GM19043 (cell line): ENCODE data around the gene NOP14.
"Not testable (repeated sequence)": the region's sequence is repeated elsewhere in the genome, so short reads cannot be mapped to it uniquely, and the experiment has no call there.

Experiments used
- ATAC-seq: cut with Tn5 transposase; IDR thresholded peaks from one replicate; pipeline ENCODE4 v1.9.1; 2021; ENCODE audit warnings: low read depth; ENCODE audit not compliant: unreplicated experiment

NOP14 gene

DNA sequence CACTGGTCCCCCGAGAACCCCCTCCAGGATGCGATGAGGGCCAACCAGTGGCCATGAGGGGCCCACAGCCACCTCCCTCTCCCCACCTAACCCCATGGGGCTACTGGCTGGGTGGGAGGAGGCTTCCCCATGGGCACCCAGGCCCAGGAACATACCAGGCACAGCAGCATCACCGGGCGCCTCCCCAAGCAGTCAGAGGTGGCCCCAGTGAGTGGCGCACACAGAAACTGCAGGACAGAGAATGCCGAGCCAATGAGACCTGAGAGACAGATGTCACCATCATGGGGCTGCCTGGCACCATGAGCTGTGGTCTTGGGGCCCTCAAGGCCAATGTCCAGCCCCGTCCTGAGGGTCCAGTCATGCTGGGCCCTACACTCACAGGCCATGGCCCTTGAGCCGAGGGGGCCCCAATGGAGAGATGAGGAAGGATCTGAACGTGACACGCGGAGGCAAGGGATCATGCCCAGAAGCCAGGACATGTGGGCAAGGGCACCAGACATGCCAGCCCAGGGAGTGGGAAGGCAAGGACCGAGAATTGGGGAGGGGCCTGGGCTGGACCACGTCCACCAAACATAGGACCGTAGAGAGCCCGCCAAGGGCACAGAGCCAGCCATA, 30.1 kb downstream of the NOP14 start:
- no peak for ATAC-seq

GRCh38 chr4:2932321-2932950, 30.8 kb downstream of the NOP14 start:
- ATAC-seq, result no peak

GRCh38 chr4:2931512-2932301, 31.5 kb downstream of the NOP14 start:
- ATAC-seq, result peak; percentile 53

- no peak for ATAC-seq
Measured at GRCh38 chr4:2930758-2931511, 32.3 kb downstream of the NOP14 start.

DNA sequence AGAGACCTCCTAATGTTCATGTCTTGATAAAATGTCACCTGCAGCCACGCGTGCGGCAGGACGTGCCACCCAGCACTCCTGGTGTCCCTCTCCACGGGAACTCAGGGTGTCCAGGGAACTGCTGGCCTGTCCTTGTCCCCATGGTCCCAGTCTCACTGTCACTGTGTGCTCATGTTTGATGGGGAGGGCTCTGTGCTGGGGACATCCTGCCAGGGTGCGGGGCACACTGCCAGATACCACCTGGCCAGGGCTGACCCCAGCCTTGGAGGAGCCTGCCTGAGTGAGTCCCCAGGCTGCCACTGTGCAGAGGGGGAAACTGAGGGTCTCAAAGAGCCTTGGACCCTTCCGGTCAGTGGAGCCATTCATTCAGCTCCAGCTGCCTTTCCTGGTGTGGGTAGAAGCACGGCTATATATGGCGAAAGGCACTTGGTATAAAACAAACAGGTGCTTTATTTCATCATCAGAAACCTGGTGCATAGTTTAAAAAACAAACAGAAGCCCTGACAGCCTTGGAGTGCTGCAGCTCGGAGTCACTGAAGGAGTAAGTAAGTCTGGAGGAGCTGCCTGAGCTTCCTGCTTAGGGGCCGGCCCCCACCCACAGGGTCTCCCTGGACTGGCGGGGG, 33.0 kb downstream of the NOP14 start:
- no peak for ATAC-seq

GRCh38 chr4:2929469-2929868, 33.7 kb downstream of the NOP14 start:
- ATAC-seq, result no peak

GRCh38 chr4:2928242-2929176, 34.7 kb downstream of the NOP14 start:
- no peak for ATAC-seq

DNA sequence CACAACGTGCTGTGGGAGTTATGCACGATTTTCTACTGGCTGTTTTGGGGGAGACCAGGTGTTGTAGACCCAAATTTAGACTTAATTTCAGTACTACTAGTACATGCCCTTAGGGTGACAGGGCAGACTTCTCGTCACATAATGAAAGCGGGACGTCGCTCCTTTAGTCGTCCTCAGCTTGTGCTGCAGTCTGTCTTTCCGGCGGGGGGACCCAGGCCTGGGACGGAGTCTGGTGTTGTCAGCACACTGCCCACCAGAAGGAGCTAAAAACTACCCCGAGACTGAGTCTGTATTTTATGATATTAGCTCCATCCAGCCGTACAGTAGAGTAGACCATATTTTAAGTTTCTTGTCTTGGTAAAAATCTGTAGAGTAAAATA, 35.5 kb downstream of the NOP14 start:
- no peak for ATAC-seq

GRCh38 chr4:2927016-2927695, 36.0 kb downstream of the NOP14 start:
- no peak for ATAC-seq

GRCh38 chr4:2925931-2926860, 37.0 kb downstream of the NOP14 start:
- ATAC-seq, result no peak

DNA sequence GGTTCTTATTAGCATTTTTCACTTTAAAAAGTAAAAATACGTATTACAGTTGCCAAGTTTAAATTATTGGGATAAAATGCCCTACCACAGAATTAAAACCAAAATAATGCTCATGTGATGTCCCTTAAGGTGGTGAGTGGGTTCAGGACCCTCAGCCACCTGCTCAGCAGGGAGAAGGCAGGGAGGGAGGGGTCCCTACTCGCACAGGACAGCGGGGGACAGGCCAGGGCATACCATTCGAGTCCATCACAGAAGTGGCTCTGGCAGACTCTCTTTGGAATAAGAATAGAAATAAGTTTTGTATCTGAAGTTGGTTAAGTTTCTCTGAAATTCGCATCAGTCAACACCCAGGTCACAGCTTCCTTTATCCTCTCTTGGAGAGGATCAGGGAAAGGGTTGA, 37.7 kb downstream of the NOP14 start:
- no peak for ATAC-seq

GRCh38 chr4:2924765-2925301, 38.4 kb downstream of the NOP14 start:
- ATAC-seq, result no peak

DNA sequence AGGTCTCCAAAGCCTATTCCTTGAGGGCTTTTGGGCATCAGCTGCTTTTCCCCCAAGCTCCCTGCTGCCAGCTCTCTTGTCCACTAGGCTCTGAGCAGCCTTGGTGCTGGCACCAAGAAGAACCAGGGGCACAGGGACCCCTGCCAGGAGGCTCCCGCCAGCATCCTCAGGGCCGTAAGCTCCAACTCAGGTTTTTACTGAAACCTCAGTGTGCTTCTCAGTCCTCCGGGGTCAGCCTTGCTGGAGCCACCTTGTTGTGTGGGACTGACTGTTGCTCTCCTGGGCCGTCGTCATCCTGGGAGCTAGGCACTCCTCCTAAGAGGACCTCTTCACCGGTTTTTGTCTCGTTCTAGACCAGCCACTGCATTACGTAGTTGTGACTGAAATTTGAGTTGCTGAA, 38.9 kb downstream of the NOP14 start:
- ATAC-seq, result no peak

DNA sequence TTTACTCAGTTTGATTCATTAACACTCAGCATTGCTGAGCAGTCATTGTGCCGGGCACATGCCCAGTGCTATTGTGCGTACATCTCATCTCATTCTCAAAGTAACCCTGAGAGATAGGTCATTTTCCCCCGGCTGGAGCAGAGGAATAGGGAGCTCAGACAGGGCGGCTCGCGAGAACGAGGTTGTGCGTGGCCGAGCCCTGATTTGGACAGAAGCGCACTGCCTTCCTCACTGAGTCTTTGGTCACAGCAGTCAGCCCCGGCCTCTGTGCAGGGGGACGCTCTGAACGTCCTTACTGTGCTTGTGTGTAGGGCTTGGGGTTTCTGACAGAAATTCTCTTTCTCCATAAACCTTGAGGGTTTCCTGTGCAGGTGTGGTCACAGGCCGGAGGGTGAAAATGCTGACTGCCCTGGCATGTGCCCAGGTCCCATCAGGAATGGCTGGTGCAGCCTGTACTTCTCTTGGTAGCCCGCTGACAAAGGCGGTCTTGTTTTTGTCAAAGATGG, 39.5 kb downstream of the NOP14 start:
- no peak for ATAC-seq

DNA sequence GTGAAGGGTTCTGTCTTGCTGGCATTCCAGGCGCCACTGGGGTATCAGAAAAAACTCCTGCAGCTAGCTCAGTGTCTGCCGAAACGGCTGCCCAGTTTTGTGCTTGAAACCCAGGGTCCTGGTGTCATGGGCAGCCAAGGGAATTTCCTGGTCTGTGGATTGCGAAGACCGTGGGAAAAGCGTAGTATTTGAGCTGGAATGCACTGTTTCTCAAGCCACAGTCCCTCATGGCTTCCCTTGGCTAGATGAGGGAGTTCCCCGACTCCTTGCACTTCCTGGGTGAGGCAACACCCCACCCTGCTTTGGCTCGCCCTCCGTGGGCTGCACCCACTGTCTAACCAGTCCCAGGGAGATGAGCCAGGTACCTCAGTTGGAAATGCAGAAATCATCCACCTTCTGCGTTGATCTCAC, 40.1 kb downstream of the NOP14 start:
- no peak for ATAC-seq

DNA sequence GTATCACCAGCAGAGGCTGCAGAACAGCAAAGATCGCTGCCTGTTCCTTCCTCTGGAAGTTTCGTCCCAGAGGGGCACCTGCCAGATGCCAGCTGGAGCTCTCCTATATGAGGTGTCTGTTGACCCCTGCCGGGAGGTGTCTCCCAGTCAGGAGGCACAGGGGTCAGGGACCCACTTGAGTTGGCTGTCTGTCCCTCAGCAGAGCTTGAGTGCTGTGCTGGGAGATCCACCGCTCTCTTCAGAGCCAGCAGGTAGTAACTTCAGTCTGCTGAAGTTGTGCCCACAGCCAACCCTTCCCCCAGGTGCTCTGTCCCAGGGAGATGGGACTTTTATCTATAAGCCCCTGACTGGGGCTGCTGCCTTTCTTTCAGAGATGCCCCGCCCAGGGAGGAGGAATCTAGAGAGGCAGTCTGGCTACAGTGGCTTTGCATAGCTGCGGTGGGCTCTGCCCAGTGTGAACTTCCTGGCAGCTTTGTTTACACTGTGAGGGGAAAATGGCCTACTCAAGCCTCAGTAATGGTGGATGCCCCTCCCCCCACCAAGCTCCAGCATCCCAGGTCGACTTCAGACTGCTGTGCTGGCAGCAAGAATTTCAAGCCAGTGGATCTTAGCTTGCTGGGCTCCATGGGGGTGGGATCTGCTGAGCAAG, 40.6 kb downstream of the NOP14 start:
- ATAC-seq, result not testable (repeated sequence)

DNA sequence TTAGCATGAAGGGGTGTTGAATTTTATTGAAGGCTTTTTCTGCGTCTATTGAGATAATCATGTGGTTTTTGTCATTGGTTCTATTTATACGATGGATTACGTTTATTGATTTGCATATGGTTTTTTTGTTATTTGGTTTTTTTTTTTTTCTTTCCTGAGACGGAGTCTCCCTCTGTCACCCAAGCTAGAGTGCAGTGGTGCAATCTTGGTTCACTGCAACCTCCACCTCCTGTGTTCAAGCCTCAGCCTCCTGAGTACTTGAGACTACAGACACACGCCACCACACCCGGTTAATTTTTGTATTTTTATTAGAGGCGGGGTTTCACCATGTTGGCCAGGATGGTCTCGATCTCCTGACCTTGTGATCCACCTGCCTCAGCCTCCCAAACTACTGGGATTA, 44.5 kb downstream of the NOP14 start:
- not testable (repeated sequence) for ATAC-seq
